HCT116 (cell line): ENCODE data around the gene RBMXL3. TPM values are rescaled to one million over a fixed set of nuclear protein-coding genes. Genes with fewer than 3 reads are reported as not detected.
"Not testable (repeated sequence)": the region's sequence is repeated elsewhere in the genome, so short reads cannot be mapped to it uniquely, and the experiment has no call there.

Experiments used
- ATAC-seq: fragments of 200-7000 bp; cut with Tn5 transposase; 2 replicates; pipeline ENCODE4 v1.9.1; 2020; ENCODE audit warnings: mild to moderate bottlenecking, moderate library complexity
- BruUV-seq: library from RNA; stranded (reverse); fragments of 400-500 nt; replicated peaks from 2 replicates; lab custom pipeline; 2021; lab: Mats Ljungman, UMichigan
- CTCF ChIA-PET: fragments of 300-600 bp; sonication (Branson Sonifier 250); formaldehyde crosslinking; loops from one replicate; lab custom pipeline; 2021; ENCODE audit warnings: antibody characterized with exemption; lab: Charles Lee
- POLR2A ChIA-PET: fragments of 300-600, 350-600 bp; sonication (Branson Sonifier 250); formaldehyde crosslinking; loops from one replicate; lab custom pipeline; 2021; ENCODE audit warnings: antibody characterized with exemption; lab: Charles Lee
- RAD21 ChIA-PET, 2 experiments: fragments of 300-600 bp; sonication (Branson Sonifier 250); formaldehyde crosslinking; loops; one replicate each; lab custom pipeline; 2023; ENCODE audit warnings: low total read pairs in 2 of 2; ENCODE audit not compliant: uncharacterized antibody in 2 of 2, unreplicated experiment in 2 of 2, low non-redundant PET in 1 of 2; lab: Charles Lee
- DNase-seq: peaks from one replicate; pipeline ENCODE4 v3.0.0-alpha.2; 2010; ENCODE audit warnings: low read depth, low spot score
- H2AFZ ChIP-seq: fragments of 200-600 bp; shearing (Covaris generic), sonication (generic); 2 replicates; pipeline ENCODE4 v1.6.1; 2017; ENCODE audit warnings: low read depth, mixed run types, mixed read lengths, antibody characterized with exemption, low read length; ENCODE audit not compliant: poor library complexity, severe bottlenecking
- H3K27ac ChIP-seq: 2 replicates; pipeline ENCODE4 v1.5.1; 2012; ENCODE audit warnings: low read depth, low read length
- H3K27me3 ChIP-seq: fragments of 200-600 bp; sonication (generic); 2 replicates; pipeline ENCODE4 v1.6.1; 2016; ENCODE audit warnings: mixed run types, low read length, mixed read lengths; ENCODE audit not compliant: insufficient read depth
- H3K36me3 ChIP-seq, 2 experiments: fragments of 200-500 bp in 1 of 2; fragments of 200-600 bp in 1 of 2; sonication (Bioruptor generic) in 1 of 2; sonication (generic) in 1 of 2; 2 replicates each; pipeline versions ENCODE4 v1.5.1 to v1.6.1; 2014 to 2016; ENCODE audit warnings: low read length in 2 of 2, inconsistent platforms in 1 of 2, mixed read lengths in 1 of 2, mixed run types in 1 of 2; ENCODE audit not compliant: insufficient read depth in 2 of 2, control insufficient read depth in 1 of 2
- H3K4me1 ChIP-seq, 2 experiments: fragments of 200-600 bp in 1 of 2; sonication (generic) in 1 of 2; 2 replicates each; pipeline versions ENCODE4 v1.5.1 to v1.6.1; 2012 to 2017; ENCODE audit warnings: low read length in 2 of 2, inconsistent platforms in 1 of 2, mild to moderate bottlenecking in 1 of 2, mixed read lengths in 1 of 2, mixed run types in 1 of 2, moderate library complexity in 1 of 2; ENCODE audit not compliant: insufficient read depth in 2 of 2, control insufficient read depth in 1 of 2
- H3K4me2 ChIP-seq: fragments of 200-600 bp; sonication (generic); 2 replicates; pipeline ENCODE4 v1.6.1; 2017; ENCODE audit warnings: mixed run types, low read length, mixed read lengths
- H3K4me3 ChIP-seq, 2 experiments: fragments of 200-600 bp in 1 of 2; sonication (generic) in 1 of 2; replicated peaks in 1 of 2; 2 replicates each; pipeline ENCODE4 v1.5.1; 2011 to 2016; ENCODE audit warnings: low read length in 2 of 2, control low read depth in 1 of 2, low read depth in 1 of 2, mild to moderate bottlenecking in 1 of 2, mixed read lengths in 1 of 2, mixed run types in 1 of 2
- H3K79me2 ChIP-seq: fragments of 200-600 bp; sonication (generic); 2 replicates; pipeline ENCODE4 v1.6.1; 2017; ENCODE audit warnings: mild to moderate bottlenecking, mixed run types, low read length, moderate library complexity, mixed read lengths; ENCODE audit not compliant: insufficient read depth
- H3K9ac ChIP-seq: fragments of 200-600 bp; sonication (generic); 2 replicates; pipeline ENCODE4 v1.6.1; 2016; ENCODE audit warnings: low read length, mixed read lengths
- H3K9me2 ChIP-seq: fragments of 200-600 bp; sonication (generic), shearing (Covaris generic); 2 replicates; pipeline ENCODE4 v1.6.1; 2017; ENCODE audit warnings: mixed run types, mild to moderate bottlenecking, moderate library complexity; ENCODE audit not compliant: insufficient read depth
- H3K9me3 ChIP-seq, 2 experiments: fragments of 200-500 bp in 1 of 2; fragments of 200-600 bp in 1 of 2; sonication (Bioruptor generic) in 1 of 2; sonication (generic) in 1 of 2; 2 replicates each; pipeline ENCODE4 v1.6.1; 2014 to 2017; ENCODE audit warnings: low read length in 2 of 2, mixed read lengths in 2 of 2, inconsistent platforms in 1 of 2, low read depth in 1 of 2, mild to moderate bottlenecking in 1 of 2, mixed run types in 1 of 2, moderate library complexity in 1 of 2; ENCODE audit not compliant: control insufficient read depth in 1 of 2, insufficient read depth in 1 of 2
- H4K20me1 ChIP-seq: fragments of 200-600 bp; sonication (generic), shearing (Covaris generic); 2 replicates; pipeline ENCODE4 v1.6.1; 2017; ENCODE audit warnings: mixed run types, mild to moderate bottlenecking, moderate library complexity; ENCODE audit not compliant: insufficient read depth
- CBX3 ChIP-seq: IDR thresholded peaks from 2 replicates; pipeline ENCODE4 v1.6.1; 2012; ENCODE audit warnings: low read depth
- CEBPB ChIP-seq: IDR thresholded peaks from 2 replicates; pipeline ENCODE4 v1.6.1; 2012; ENCODE audit warnings: low read depth
- EGR1 ChIP-seq: IDR thresholded peaks from 2 replicates; pipeline ENCODE4 v1.6.1; 2012; ENCODE audit warnings: low read depth
- ELF1 ChIP-seq: IDR thresholded peaks from 2 replicates; pipeline ENCODE4 v1.6.1; 2012; ENCODE audit warnings: low read depth, borderline replicate concordance
- EZH2phosphoT487 ChIP-seq: fragments of 200-600 bp; IDR thresholded peaks from 2 replicates; pipeline ENCODE4 v1.6.1; 2018; ENCODE audit warnings: antibody characterized with exemption, borderline replicate concordance
- FOSL1 ChIP-seq: IDR thresholded peaks from 2 replicates; pipeline ENCODE4 v1.6.1; 2012; ENCODE audit warnings: low read depth
- POLR2A ChIP-seq: IDR thresholded peaks from 2 replicates; pipeline ENCODE4 v1.7.0; 2011; ENCODE audit warnings: borderline replicate concordance; ENCODE audit not compliant: insufficient read depth, insufficient read length; ENCODE audit errors: extremely low read depth
- POLR2AphosphoS5 ChIP-seq: IDR thresholded peaks from 2 replicates; pipeline ENCODE4 v1.6.1; 2011; ENCODE audit warnings: mild to moderate bottlenecking, low read depth, low read length, moderate library complexity
- REST ChIP-seq: IDR thresholded peaks from 2 replicates; pipeline ENCODE4 v1.6.1; 2012; ENCODE audit warnings: low read depth
- SIN3A ChIP-seq: IDR thresholded peaks from 2 replicates; pipeline ENCODE4 v1.6.1; 2012; ENCODE audit warnings: low read depth
- SP1 ChIP-seq: IDR thresholded peaks from 2 replicates; pipeline ENCODE4 v1.6.1; 2012; ENCODE audit warnings: low read depth
- TCF7L2 ChIP-seq: IDR thresholded peaks from 2 replicates; pipeline ENCODE4 v1.7.0; 2011; ENCODE audit warnings: borderline replicate concordance, inconsistent platforms; ENCODE audit not compliant: insufficient read depth, insufficient read length; ENCODE audit errors: extremely low read depth
- ZFX ChIP-seq: fragments of 450-650 bp; IDR thresholded peaks from 2 replicates; pipeline ENCODE4 v1.6.1; 2017
- ZNF274 ChIP-seq: fragments of 200-500 bp; sonication (Bioruptor generic); IDR thresholded peaks from 2 replicates; pipeline ENCODE4 v1.6.1; 2014; ENCODE audit warnings: mild to moderate bottlenecking, low read depth, low read length, inconsistent platforms
- intact Hi-C: fragments of 100-400 bp; cut with micrococcal nuclease; formaldehyde crosslinking; loops from 2 replicates; pipeline ENCODE4 v1.10.0; 2022
- total RNA-seq: library from RNA; stranded (reverse); gene quantifications from one replicate; pipeline ENCODE4 v1.2.1, GENCODE V29; 2021; ENCODE audit not compliant: unreplicated experiment
- TF ChIP-seq, protein P1 (sequence below): IDR thresholded peaks from 2 replicates; pipeline ENCODE4 v1.6.1; 2011; ENCODE audit warnings: mild to moderate bottlenecking, low read length, moderate library complexity; ENCODE audit not compliant: insufficient replicate concordance; ENCODE audit errors: extremely low read depth

RBMXL3 gene
- total RNA-seq, 1 experiment from 2014 or later = not detected

DNA sequence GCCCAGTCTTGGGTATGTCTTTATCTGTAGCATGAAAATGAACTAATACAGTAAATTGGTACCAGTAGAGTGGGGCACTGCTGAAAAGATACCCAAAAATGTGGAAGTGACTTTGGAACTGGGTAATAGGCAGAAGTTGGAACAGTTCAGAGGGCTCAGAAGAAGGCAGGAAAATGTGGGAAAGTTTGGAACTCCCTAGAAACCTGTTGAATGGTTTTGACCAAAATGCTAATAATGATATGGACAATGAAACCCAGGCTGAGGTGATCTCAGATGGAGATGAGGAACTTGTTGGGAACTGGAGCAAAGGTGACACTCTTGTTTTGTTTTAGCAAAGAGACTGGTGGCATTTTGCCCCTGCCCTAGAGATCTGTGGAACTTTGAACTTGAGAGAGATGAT, 20.3 kb downstream of the RBMXL3 start:
- H3K4me1 ChIP-seq, H4K20me1 ChIP-seq, H3K9me3 ChIP-seq, RAD21 ChIA-PET, BruUV-seq, H3K4me3 ChIP-seq, intact Hi-C loops, ATAC-seq, H3K27me3 ChIP-seq, H3K4me2 ChIP-seq, H3K9ac ChIP-seq, DNase-seq, H3K79me2 ChIP-seq, H3K27ac ChIP-seq, H3K9me2 ChIP-seq, H3K36me3 ChIP-seq, CTCF ChIA-PET, POLR2A ChIA-PET, H2AFZ ChIP-seq: not testable (repeated sequence)

- no peaks in the 10 kb centered on the region for H4K20me1 ChIP-seq
- no peak overlapping the region for H3K27ac ChIP-seq
- no peaks in the 10 kb centered on the region for H3K79me2 ChIP-seq
- no peaks in the 10 kb centered on the region for H3K9me2 ChIP-seq
- ATAC-seq (no peak), DNase-seq (no peak)
- H3K9ac ChIP-seq = no peak overlapping the region
- H3K27me3 ChIP-seq = no peaks in the 10 kb centered on the region
- POLR2A ChIA-PET = no interaction called here
- H2AFZ ChIP-seq = no peak overlapping the region
- RAD21 ChIA-PET = no interaction called here
- no peak overlapping the region for H3K4me2 ChIP-seq
- H3K36me3 ChIP-seq = no peaks in the 10 kb centered on the region
- CTCF ChIA-PET = no interaction called here
- no peak overlapping the region for H3K4me3 ChIP-seq
- H3K4me1 ChIP-seq = no peaks in the 10 kb centered on the region
- no TSS peak for BruUV-seq
- TF ChIP-seq REST (no peak), POLR2AphosphoS5 (no peak), ELF1 (no peak), ZNF274 (no peak), SIN3A (no peak), POLR2A (no peak), CEBPB (no peak), CBX3 (no peak), FOSL1 (no peak), ZFX (no peak), EZH2phosphoT487 (no peak), SP1 (no peak), TCF7L2 (no peak), EGR1 (no peak)
- TF ChIP-seq, protein P1, sequence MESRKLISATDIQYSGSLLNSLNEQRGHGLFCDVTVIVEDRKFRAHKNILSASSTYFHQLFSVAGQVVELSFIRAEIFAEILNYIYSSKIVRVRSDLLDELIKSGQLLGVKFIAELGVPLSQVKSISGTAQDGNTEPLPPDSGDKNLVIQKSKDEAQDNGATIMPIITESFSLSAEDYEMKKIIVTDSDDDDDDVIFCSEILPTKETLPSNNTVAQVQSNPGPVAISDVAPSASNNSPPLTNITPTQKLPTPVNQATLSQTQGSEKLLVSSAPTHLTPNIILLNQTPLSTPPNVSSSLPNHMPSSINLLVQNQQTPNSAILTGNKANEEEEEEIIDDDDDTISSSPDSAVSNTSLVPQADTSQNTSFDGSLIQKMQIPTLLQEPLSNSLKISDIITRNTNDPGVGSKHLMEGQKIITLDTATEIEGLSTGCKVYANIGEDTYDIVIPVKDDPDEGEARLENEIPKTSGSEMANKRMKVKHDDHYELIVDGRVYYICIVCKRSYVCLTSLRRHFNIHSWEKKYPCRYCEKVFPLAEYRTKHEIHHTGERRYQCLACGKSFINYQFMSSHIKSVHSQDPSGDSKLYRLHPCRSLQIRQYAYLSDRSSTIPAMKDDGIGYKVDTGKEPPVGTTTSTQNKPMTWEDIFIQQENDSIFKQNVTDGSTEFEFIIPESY = no peak
- no peaks in the 10 kb centered on the region for H3K9me3 ChIP-seq
- intact Hi-C loops = no loop called here
Measured at GRCh38 chrX:115214151-115214550, 24.9 kb downstream of the RBMXL3 start.
